Astrocyte of the spinal cord (primary cell): ENCODE results near the gene RNF166.

Source experiments
- DNase-seq: peaks from one replicate; pipeline ENCODE4 v3.0.0; 2011; ENCODE audit warnings: low read depth, low spot score
- H3K4me3 ChIP-seq: 2 replicates; pipeline ENCODE4 v1.5.1; 2011; ENCODE audit warnings: low read depth, mild to moderate bottlenecking, low read length, moderate library complexity
- in situ Hi-C: cut with HindIII; loops from 2 replicates; pipeline ENCODE4 v1.10.0; 2017; ENCODE audit warnings: low sequenced_read_pairs
- TF ChIP-seq, protein P1 (sequence below): IDR thresholded peaks from 2 replicates; pipeline ENCODE4 v1.5.1; 2012; ENCODE audit warnings: low read depth, mild to moderate bottlenecking, low read length, inconsistent platforms

Gene RNF166

DNA sequence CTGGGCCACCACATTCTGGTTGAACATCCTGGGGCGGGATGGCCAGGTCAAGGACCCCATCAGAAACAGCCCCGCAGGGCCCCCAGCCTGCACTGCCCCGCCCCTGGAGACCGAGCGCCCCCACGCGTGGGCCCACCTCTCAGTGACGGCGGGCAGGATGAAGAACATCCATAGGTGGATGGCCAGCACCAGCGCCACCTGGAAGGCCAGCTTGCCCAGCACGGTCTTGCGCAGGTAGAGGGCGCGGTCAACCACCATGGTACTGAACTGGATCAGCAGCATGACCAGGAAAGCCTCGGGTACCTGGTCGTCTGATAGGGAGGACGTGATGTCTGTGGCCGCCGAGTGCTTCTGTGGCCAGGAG is 13.7 kb upstream of the RNF166 start:
- no peak for DNase-seq
- TF ChIP-seq, protein P1, sequence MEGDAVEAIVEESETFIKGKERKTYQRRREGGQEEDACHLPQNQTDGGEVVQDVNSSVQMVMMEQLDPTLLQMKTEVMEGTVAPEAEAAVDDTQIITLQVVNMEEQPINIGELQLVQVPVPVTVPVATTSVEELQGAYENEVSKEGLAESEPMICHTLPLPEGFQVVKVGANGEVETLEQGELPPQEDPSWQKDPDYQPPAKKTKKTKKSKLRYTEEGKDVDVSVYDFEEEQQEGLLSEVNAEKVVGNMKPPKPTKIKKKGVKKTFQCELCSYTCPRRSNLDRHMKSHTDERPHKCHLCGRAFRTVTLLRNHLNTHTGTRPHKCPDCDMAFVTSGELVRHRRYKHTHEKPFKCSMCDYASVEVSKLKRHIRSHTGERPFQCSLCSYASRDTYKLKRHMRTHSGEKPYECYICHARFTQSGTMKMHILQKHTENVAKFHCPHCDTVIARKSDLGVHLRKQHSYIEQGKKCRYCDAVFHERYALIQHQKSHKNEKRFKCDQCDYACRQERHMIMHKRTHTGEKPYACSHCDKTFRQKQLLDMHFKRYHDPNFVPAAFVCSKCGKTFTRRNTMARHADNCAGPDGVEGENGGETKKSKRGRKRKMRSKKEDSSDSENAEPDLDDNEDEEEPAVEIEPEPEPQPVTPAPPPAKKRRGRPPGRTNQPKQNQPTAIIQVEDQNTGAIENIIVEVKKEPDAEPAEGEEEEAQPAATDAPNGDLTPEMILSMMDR = no peak
- in situ Hi-C loops = no loop called here
- H3K4me3 ChIP-seq = no peak overlapping the region

DNA sequence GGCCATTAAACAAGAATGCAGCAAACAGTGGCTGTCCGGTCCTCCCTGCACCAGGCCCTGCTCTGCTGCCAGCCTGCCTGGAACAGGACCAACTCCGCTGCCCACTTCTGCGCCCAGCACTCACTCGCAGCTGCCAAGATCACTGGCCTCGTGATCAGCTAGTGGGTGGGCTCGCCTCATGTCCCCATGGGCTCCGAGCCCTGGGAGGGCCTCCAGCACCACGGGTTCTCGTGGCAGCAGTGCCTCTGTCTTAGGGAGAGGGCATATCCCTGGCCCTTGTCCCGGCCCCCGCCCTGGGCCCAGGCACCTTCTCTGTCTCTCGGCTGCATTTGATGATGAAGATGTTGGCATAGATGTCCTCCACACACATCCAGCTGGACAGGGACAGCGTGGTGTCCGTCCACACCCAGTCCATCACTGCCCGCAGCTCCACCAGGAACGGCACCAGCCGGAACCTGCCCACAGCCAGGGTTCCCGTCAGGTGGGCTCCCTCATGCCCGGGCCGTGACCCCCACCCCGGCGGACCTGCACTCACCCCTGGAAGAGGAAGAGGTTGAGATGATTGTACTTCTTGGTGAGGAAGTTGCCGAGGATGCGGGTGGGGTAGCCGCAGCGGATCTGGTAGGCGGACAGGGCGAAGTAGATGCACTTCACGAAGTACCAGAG is 13.2 kb upstream of the RNF166 start:
- DNase-seq = no peak
- TF ChIP-seq, protein P1 = no peak
- in situ Hi-C loops = no loop called here

DNA sequence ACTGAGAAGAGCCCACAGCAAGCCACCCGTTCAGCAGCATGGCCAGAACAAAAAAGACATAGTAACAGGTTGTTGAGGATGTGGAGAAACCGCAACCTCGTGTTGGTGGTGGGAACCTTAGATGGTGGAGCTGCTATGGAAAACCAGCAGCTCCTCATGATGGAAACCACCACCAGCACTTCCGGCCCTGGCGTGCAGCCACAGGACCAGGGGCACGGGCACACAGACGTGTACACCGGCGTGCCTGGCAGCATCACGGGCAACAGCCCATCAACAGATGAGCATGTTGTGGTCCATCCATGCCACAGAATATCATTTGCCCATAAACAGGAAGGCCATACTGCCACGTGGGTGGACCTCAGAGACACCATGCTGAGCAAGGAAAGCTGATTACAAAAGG is 12.0 kb upstream of the RNF166 start:
- H3K4me3 ChIP-seq = no peak overlapping the region
- in situ Hi-C loops = no loop called here
- DNase-seq = no peak
- TF ChIP-seq, protein P1 = no peak

More for the DNA sequence above, 13.2 kb upstream of the RNF166 start:
- H3K4me3 ChIP-seq = no peak overlapping the region

DNA sequence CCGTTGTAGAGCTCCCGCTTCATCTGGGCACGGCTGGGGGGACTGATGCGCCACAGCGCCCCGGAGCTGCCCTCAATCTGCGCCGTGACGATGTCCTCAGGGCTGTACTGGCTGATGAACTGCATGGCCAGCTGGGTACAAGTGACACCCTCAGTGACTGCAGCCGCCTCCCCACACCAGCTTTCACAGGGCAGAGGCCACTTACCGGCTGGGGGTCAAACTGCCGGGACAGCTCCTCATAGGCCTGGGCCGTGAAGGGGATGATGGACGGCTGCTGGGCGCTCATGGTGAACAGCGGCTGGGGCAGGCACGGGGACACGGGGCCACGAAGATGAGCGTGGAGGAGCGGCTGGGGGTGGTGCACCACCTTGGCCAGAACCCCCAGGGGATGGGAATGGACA is 10.4 kb upstream of the RNF166 start:
- no peak overlapping the region for H3K4me3 ChIP-seq
- DNase-seq = no peak
- TF ChIP-seq, protein P1 = no peak
- in situ Hi-C loops = no loop called here

DNA sequence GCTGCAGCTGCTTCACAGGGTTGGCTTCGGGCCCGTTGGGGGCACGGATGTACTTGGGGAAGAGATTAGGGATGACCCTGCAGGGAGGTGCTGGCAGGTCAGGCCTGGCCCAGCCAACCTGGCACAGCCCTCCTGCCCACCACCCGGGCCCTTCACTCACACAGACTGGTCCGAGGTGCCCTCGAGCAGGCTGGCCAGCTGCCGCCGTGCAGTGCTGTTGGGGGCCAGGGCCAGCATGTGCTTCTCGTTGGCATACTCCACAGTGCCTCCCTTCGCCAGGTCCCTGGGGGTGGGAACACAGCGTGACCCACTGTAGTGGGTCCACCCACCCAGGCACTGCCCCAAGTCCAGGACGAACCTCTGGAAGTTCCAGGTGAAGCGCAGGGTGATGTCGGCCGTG is 10.0 kb upstream of the RNF166 start:
- in situ Hi-C loops = no loop called here
- H3K4me3 ChIP-seq = no peak overlapping the region
- DNase-seq = no peak
- TF ChIP-seq, protein P1 = no peak

DNA sequence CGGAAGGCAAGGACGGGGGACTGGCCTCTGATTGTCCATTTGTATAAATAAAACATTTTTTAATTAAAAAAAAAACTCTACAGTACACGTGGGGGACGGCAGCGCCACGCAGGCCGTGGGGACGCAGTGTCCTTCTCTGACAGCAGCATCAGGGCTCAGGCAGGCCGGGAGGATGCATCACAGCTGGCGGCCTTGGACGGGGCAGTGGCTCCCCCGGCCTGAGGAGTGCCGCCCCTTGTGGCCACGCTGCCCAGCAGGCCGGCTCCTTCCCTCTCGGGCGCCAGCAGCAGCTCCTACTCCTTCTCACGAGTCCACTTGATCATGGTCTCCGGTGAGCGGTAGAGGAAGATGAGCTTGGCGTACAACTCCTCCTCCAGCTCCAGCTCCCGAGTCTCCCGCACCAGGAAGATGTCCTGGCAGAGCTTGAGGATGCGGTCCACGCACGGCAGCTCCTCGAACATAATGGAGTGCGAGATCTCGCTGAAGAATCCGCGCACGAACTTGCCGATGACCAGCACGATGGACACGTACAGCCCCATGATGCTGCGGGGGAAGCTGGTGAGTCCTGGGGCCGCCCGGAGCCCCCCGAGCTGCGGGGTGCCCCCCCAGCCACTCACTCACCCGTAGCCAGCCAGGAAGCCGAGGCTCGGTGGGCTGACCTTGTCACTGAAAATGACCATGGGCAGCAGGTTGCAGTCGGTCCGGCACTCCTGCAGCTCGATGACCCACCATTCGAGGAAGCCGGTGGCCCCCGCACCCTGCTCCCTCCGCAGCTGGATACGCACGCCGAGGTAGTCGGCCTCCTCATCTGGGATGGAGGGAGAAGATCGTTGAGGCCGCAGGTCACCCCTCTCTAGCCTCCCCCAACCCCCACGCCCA is 9.3 kb upstream of the RNF166 start:
- in situ Hi-C loops = no loop called here
- no peak for DNase-seq
- TF ChIP-seq, protein P1 = no peak
- H3K4me3 ChIP-seq = no peak overlapping the region
